GM19397 (cell line): Measurements from ENCODE around the gene FLNB.

Source experiments
- ATAC-seq: cut with Tn5 transposase; IDR thresholded peaks from one replicate; pipeline ENCODE4 v1.9.1; 2021; ENCODE audit warnings: mild to moderate bottlenecking, moderate library complexity; ENCODE audit not compliant: unreplicated experiment

The FLNB gene

GRCh38 chr3:58072052-58072762 is 64.0 kb downstream of the FLNB start:
- ATAC-seq = no peak

GRCh38 chr3:58072763-58073130 is 64.5 kb downstream of the FLNB start:
- ATAC-seq = no peak

DNA sequence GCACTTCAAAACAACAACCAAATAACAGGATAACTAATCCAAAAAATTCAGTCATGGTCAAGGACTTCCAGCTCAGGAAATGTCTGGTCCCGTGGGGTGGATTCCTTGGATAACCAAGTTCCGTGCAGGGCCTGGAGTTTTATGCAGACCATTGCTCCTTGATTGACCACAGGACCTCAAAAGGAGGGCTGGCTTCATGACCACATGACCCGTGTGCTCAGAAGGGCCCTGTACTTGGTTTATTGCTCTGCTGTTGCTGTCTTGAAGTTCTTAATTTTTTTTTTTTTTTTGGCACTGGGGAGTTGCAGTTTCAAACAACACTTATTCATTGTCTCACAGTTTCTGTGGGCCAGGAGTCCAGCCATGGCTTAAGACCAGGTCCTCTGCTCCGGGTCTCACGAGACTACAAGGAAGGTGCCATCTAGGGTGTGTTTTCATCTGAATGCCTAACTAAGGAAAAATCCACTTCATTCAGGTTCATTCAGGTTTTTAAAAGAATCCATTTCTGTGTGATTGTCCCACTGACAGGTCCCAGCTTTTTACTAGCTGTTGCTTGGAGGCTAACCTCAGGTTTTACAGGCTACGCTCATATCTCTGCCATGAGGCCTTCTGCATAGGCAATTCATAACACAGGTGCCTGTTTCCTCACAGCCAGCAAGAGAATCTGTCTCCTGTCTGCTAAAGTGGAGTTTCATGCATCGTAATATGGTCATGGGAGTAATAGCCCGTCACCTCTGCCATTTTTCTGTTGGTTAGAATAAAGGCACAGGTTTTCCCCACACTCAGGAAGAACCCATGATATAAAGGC is 65.3 kb downstream of the FLNB start:
- ATAC-seq = no peak

DNA sequence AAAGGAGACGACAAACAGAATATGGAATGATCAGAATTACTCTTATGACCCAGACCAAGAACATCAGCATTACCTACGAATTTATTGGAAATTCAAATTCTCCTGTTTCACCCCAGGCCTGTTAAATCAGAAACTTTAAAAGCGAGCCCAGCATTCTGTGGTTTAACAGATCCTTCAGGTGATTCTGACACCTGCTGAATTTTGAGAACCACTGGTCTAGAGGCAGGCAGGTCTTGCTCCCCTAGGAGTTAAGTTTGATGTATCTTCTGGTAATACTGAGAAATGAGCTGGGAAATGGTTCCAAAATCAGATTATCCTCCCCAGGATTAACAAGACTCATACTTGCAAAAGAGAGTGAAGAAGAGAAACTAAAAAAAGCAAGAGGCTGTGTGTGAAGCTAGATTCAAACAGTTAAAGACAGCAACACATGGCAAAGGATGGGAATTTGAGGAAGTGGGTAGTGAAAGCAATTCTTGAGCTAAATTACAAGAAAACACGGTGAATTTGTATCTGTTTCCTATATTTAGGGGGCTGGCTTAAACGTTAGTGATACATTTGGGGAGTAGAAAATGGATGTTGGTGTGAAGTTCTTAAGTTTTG is 66.0 kb downstream of the FLNB start:
- ATAC-seq = no peak

DNA sequence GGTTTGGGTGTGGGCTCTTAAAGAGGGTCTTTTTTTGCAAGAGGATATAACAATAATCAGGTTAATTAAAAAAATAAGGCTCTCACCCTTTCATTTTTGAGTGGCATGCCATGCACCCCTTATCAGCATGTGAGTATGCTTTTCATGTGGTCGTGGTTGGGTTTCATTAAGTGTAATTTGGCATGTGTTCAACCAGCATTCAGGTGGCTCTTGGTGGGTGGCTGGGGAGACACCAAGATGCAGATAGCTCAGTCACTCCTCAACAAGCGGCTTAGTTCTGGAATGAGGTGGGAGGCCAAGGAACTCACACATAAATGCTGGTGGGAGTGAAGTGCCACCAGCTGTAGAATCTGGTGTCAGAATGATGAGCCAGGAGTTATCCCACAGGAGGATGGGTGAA is 66.8 kb downstream of the FLNB start:
- no peak for ATAC-seq

- ATAC-seq = no peak
Measured at GRCh38 chr3:58077596-58078285, 69.5 kb downstream of the FLNB start.

DNA sequence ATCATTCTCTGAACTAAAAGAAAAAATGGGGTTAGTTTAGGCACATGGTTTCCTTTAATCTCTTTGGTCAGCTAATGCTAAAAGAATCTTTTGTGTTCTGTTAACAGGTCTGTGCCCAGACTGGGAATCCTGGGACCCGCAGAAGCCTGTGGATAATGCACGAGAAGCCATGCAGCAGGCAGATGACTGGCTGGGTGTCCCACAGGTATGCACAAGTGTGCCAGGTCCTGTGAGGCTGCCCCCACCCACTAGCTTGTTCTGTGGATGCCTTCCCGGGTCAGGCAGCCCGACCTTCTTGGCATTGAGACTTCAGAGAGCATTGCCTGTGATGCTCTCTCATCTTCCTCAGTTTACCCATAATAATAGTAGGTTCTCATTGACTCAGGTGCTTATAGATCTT is 70.4 kb downstream of the FLNB start:
- no peak for ATAC-seq

DNA sequence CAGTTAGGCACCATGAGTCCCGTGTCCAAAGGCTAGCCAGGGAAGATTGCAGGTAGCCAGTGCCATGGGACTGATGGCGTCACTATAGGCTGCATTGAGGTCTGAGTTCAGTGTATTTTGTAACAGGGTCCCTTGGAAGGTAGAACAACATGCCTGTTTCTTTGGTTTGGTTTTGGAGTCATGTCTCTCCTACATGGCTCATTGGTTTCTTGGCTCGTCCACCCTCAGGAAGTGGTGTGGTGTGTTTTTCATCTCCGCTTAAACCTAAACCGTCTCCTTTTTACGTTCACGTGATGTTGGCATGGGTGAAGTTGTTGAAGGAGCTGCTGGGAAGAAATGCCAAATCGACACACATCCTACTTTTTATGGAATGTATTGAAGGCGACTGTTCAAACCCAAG is 71.6 kb downstream of the FLNB start:
- ATAC-seq = no peak

DNA sequence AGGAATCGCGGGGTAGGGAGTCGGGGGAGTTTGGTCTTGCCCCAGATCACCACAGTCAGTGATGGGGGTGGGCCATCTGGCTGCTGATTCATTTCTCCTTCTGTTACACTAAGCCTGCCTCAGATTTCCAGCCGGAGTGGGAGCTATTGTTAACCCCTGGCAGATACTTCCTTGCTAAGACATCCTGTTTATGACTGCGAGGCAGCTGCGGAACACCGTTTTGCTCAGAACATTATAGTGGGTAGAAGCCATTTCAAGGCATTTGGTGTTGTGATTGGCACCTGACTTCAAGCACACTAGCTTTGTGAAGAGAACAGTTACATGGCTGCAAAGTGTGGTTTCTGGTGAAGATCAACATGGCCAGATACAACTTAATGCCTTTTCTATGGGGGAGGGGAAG is 73.8 kb downstream of the FLNB start:
- no peak for ATAC-seq

DNA sequence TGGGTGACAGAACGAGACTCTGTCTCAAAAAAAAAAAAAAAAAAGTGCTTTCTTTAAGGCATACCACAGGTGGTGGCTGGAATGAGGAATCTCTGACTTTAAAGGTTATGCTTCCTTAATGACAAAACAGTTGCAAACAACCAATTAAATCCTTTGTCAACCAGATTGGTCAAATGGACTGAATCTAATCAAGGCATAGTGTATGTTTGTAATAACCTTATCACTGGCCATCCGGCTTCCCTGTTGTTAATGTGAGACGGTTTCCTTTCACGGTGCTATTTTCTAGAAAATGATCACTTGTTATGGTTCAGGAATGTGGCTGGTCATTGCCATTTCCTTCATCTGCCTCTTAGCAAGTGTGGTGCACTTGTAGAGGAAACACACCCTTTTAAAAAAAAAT is 75.9 kb downstream of the FLNB start:
- ATAC-seq = no peak

GRCh38 chr3:58084788-58085543 is 76.7 kb downstream of the FLNB start:
- ATAC-seq = no peak

DNA sequence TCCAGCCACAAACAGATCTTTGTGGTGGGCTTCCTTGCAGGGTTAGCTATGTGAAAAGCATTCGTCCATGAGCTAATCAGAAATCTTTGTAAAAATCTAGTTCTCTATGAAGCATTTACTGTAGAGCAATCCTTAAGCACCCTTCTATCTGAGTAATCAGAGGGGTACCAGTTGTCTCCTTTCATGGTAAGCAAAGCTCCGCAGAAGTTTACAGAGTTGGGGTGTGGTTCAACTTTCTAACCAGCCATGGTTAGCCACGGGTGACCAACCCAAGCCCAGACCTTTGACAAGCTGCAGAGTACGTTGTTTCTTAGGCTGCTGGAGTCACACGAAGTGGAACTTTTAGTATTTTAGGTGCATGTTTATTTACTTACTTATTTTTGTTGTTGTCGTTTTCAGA is 77.4 kb downstream of the FLNB start:
- ATAC-seq = no peak

GRCh38 chr3:58088501-58088900 is 80.3 kb downstream of the FLNB start:
- no peak for ATAC-seq

DNA sequence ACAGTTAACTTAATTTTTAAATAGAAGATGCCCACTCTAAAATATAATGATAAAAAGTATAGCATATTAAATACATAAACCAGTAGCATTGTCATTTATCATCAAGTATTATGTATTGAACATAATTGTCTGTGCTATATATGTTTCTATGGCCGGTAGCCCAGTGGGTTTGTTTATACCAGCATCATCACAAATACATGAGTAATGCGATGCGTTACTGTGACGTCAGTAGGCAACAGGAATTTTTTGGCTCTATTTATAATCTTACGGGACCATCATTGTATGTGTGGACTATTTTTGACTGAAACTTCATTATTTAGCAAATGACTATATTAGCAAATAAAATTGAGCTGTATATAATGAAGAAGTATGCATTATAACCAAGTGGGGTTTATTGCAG is 82.1 kb downstream of the FLNB start:
- ATAC-seq = no peak

GRCh38 chr3:58092521-58092920 is 84.3 kb downstream of the FLNB start:
- ATAC-seq = no peak

- ATAC-seq = no peak
Measured at GRCh38 chr3:58093574-58094195, 85.5 kb downstream of the FLNB start.

GRCh38 chr3:58094657-58095056 is 86.4 kb downstream of the FLNB start:
- no peak for ATAC-seq

GRCh38 chr3:58095603-58096138 is 87.4 kb downstream of the FLNB start:
- no peak for ATAC-seq

GRCh38 chr3:58098531-58098930 is 90.3 kb downstream of the FLNB start:
- ATAC-seq = no peak

DNA sequence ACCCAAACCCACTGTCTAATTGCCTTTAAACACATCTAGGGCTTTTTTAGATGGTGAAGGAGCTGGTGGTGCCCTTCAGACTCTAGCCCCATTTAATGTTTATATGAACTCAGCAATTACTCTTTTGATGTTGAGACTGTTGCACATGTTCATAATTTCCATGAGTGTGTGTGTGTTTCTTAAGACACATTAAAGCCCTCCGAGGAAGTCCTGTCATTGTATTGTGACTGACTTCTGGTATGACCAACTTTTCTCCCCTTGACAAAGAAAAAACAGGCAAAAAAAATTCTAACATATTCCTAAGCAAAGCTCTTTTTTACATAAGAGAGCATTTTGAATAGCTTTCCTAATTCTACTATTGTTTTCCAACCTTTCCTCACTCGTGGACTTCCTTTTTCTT is 91.6 kb downstream of the FLNB start:
- ATAC-seq = no peak
